MCF 10A (cell line): ENCODE results near the gene C1QTNF8. TPM values are rescaled to one million over a fixed set of nuclear protein-coding genes. Genes with fewer than 3 reads are reported as not detected.

Experiments
- BruUV-seq: library from RNA; stranded (reverse); fragments of 400-500 nt; replicated peaks from 2 replicates; lab custom pipeline; 2021; lab: Mats Ljungman, UMichigan
- CTCF ChIA-PET: fragments of 300-600 bp; sonication (Branson Sonifier 250); formaldehyde crosslinking; extraction: SDS; loops from one replicate; lab custom pipeline; 2021; ENCODE audit warnings: antibody characterized with exemption, inconsistent platforms; lab: Yijun Ruan, JAX
- POLR2A ChIA-PET: fragments of 300-600, 350-650 bp; sonication (Branson Sonifier 250); formaldehyde crosslinking; extraction: SDS; loops from one replicate; lab custom pipeline; 2020; ENCODE audit warnings: antibody characterized with exemption, inconsistent platforms; lab: Yijun Ruan, JAX
- DNase-seq: peaks from one replicate; pipeline ENCODE4 v3.0.0-alpha.2; 2018; ENCODE audit not compliant: unreplicated experiment
- H3K27ac Mint-ChIP-seq: one replicate; pipeline ENCODE4 v1.8.0; 2022; ENCODE audit warnings: mild to moderate bottlenecking, low read depth, mixed read lengths; ENCODE audit not compliant: unreplicated experiment
- H3K27me3 Mint-ChIP-seq: one replicate; pipeline ENCODE4 v1.8.0; 2022; ENCODE audit warnings: mixed read lengths; ENCODE audit not compliant: insufficient read depth, unreplicated experiment
- H3K36me3 Mint-ChIP-seq: one replicate; pipeline ENCODE4 v1.8.0; 2022; ENCODE audit warnings: mild to moderate bottlenecking, moderate library complexity, mixed read lengths; ENCODE audit not compliant: insufficient read depth, unreplicated experiment
- H3K4me1 Mint-ChIP-seq: one replicate; pipeline ENCODE4 v1.8.0; 2022; ENCODE audit warnings: mixed read lengths; ENCODE audit not compliant: insufficient read depth, unreplicated experiment
- H3K4me3 Mint-ChIP-seq: one replicate; pipeline ENCODE4 v1.8.0; 2022; ENCODE audit warnings: mild to moderate bottlenecking, moderate library complexity, mixed read lengths; ENCODE audit not compliant: unreplicated experiment
- H3K9me3 Mint-ChIP-seq: one replicate; pipeline ENCODE4 v1.8.0; 2022; ENCODE audit warnings: mixed read lengths; ENCODE audit not compliant: unreplicated experiment
- CTCF ChIP-seq: fragments of 200-600 bp; IDR thresholded peaks from one replicate; pipeline ENCODE4 v1.8.0; 2022; ENCODE audit warnings: antibody characterized with exemption, mild to moderate bottlenecking; ENCODE audit not compliant: unreplicated experiment
- intact Hi-C: fragments of 100-400 bp; cut with micrococcal nuclease; formaldehyde crosslinking; loops from 2 replicates; pipeline ENCODE4 v1.14.1; 2022
- total RNA-seq: library from RNA; stranded (reverse); gene quantifications from 2 replicates; pipeline ENCODE4 v1.2.3, GENCODE V29; 2022

The C1QTNF8 gene
- total RNA-seq, 1 experiment from 2014 or later, result not detected

GRCh38 chr16:1060416-1061340 is 35.4 kb downstream of the C1QTNF8 start:
- no peaks in the 10 kb centered on the region for H3K9me3 Mint-ChIP-seq
- POLR2A ChIA-PET, result no interaction called here
- no peak overlapping the region for H3K27ac Mint-ChIP-seq
- intact Hi-C loops, result no loop called here
- CTCF ChIA-PET, result interaction anchor here (0.7 to 1.5 kb wide), 4 partner anchors 8 to 247 kb away, joined by 3 read pairs; no protein-coding TSS in a partner anchor
- no peak for TF ChIP-seq CTCF
- H3K27me3 Mint-ChIP-seq, result peaks cover 25% of the 10 kb centered on the region
- DNase-seq, result no peak
- no peaks in the 10 kb centered on the region for H3K4me1 Mint-ChIP-seq
- H3K36me3 Mint-ChIP-seq, result no peaks in the 10 kb centered on the region
- no peak overlapping the region for H3K4me3 Mint-ChIP-seq
- BruUV-seq, result no TSS peak

- intact Hi-C loops, result no loop called here
- POLR2A ChIA-PET, result no interaction called here
- CTCF ChIA-PET, result interaction anchor here (0.7 to 1.3 kb wide), 3 partner anchors 11 to 356 kb away, joined by 3 to 4 read pairs (median 3); no protein-coding TSS in a partner anchor
- Mint-ChIP-seq H3K36me3 (no peaks in the 10 kb centered on the region), H3K4me1 (no peaks in the 10 kb centered on the region), H3K9me3 (no peaks in the 10 kb centered on the region), H3K27me3 (peaks cover 11% of the 10 kb centered on the region), H3K27ac (no peak overlapping the region), H3K4me3 (no peak overlapping the region)
- BruUV-seq, result no TSS peak
- TF ChIP-seq CTCF, result no peak
- no peak for DNase-seq
Observed at GRCh38 chr16:1059310-1059709, 36.7 kb downstream of the C1QTNF8 start.

GRCh38 chr16:1058216-1058615 is 37.8 kb downstream of the C1QTNF8 start:
- Mint-ChIP-seq H3K4me3 (no peak overlapping the region), H3K9me3 (no peaks in the 10 kb centered on the region), H3K4me1 (no peaks in the 10 kb centered on the region), H3K27me3 (no peaks in the 10 kb centered on the region), H3K27ac (no peak overlapping the region), H3K36me3 (no peaks in the 10 kb centered on the region)
- intact Hi-C loops, result no loop called here
- ChIA-PET CTCF (interaction anchor here (0.6 to 3.7 kb wide), 17 partner anchors 10 to 1280 kb away, joined by 3 to 34 read pairs (median 4); no protein-coding TSS in a partner anchor), POLR2A (interaction anchor here (0.7 kb wide), 2 partner anchors 10 to 54 kb away, joined by 3 read pairs; no protein-coding TSS in a partner anchor)
- BruUV-seq, result no TSS peak
- no peak for DNase-seq
- no peak for TF ChIP-seq CTCF

- Mint-ChIP-seq H3K27ac (no peak overlapping the region), H3K27me3 (no peaks in the 10 kb centered on the region), H3K36me3 (no peaks in the 10 kb centered on the region), H3K4me3 (no peak overlapping the region), H3K9me3 (no peaks in the 10 kb centered on the region), H3K4me1 (no peaks in the 10 kb centered on the region)
- intact Hi-C loops, result loop anchor here (1.0 kb wide), 1 partner anchor 46 kb away; no protein-coding TSS in a partner anchor
- DNase-seq, result peak; percentile 30
- CTCF ChIA-PET, result interaction anchor here (0.6 to 3.7 kb wide), 29 partner anchors 9 to 353 kb away, joined by 3 to 34 read pairs (median 4); no protein-coding TSS in a partner anchor
- peak; percentile 93 for TF ChIP-seq CTCF
- no TSS peak for BruUV-seq
- POLR2A ChIA-PET, result interaction anchor here (0.5 to 0.7 kb wide), 2 partner anchors 54 to 460 kb away, joined by 3 read pairs; no protein-coding TSS in a partner anchor
Observed at GRCh38 chr16:1057252-1057932, 38.7 kb downstream of the C1QTNF8 start.
